SH-SY5Y (cell line): ENCODE measurements around the gene LARGE1.

Source experiments
- GATA2 ChIP-seq: IDR thresholded peaks from 2 replicates; pipeline ENCODE4 v1.6.1; 2011; ENCODE audit warnings: mild to moderate bottlenecking, low read depth, low read length
- GATA3 ChIP-seq: IDR thresholded peaks from 2 replicates; pipeline ENCODE4 v1.6.1; 2011; ENCODE audit warnings: low read depth, mild to moderate bottlenecking, low read length, moderate library complexity

GRCh38 chr22:33920927-33921524 lies 750 bp upstream of the LARGE1 start:
- TF ChIP-seq GATA3: no peak
- no peak for TF ChIP-seq GATA2
